K562 (cell line): ENCODE measurements around the gene FAM81B.

Source experiments
- CTCF ChIP-seq, 3 experiments: IDR thresholded peaks in 2 of 3; conservative IDR thresholded peaks in 1 of 3; 2 replicates each; pipeline ENCODE4 v1.5.1; 2011 to 2012; ENCODE audit warnings: low read length in 3 of 3, mild to moderate bottlenecking in 3 of 3, control low read depth in 2 of 3, improper control_type of control experiment in 1 of 3, inconsistent platforms in 1 of 3, low read depth in 1 of 3, mixed read lengths in 1 of 3, moderate library complexity in 1 of 3; ENCODE audit not compliant: insufficient read depth in 2 of 3
- HIVEP1 ChIP-seq: fragments of 250-450 bp; sonication (Bioruptor Pico); IDR thresholded peaks from 2 replicates; pipeline ENCODE4 v1.4.0; 2020; ENCODE audit warnings: mild to moderate bottlenecking
- KAT7 ChIP-seq: sonication (generic); formaldehyde crosslinking; IDR thresholded peaks from 2 replicates; pipeline ENCODE4 v1.8.0; 2022; ENCODE audit warnings: missing genetic modification reagents, mild to moderate bottlenecking, borderline replicate concordance
- KLF16 ChIP-seq: IDR thresholded peaks from 2 replicates; pipeline ENCODE4 v1.6.1; 2016; ENCODE audit warnings: antibody characterized with exemption
- MIER1 ChIP-seq: fragments of 450-650 bp; IDR thresholded peaks from 2 replicates; pipeline ENCODE4 v1.6.1; 2016; ENCODE audit warnings: antibody characterized with exemption, mild to moderate bottlenecking, low read depth
- POLR2A ChIP-seq: fragments of 450-650 bp; conservative IDR thresholded peaks from 2 replicates; pipeline ENCODE4 v1.6.1; 2016
- RNF2 ChIP-seq: sonication (generic); IDR thresholded peaks from 2 replicates; pipeline ENCODE4 v1.6.1; 2016
- ZNF395 ChIP-seq: fragments of 200-800 bp; sonication (Bioruptor generic); IDR thresholded peaks from 2 replicates; pipeline ENCODE4 v1.6.1; 2017; ENCODE audit warnings: missing genetic modification characterization, missing compliant biosample characterization

GRCh38 chr5:95385334-95385733 is 5.8 kb upstream of the FAM81B start:
- TF ChIP-seq KLF16 (no peak), ZNF395 (CRISPR knock-in tag) (no peak), POLR2A (no peak), MIER1 (no peak), KAT7 (CRISPR knock-in tag) (no peak), HIVEP1 (CRISPR knock-in tag) (no peak), CTCF (IDR thresholded peaks at IDR 0.05 in 2 of 3, conservative IDR thresholded peaks at IDR 0.05 in 1 of 3; ENCODE audit: insufficient read depth in 2 of 3, low read depth in 1 of 3, low read length in 3 of 3) (no peak), RNF2 (no peak)
